ENCODE data around the gene MCM10. TPM values are rescaled to one million over a fixed set of nuclear protein-coding genes. Genes with fewer than 3 reads are reported as not detected.

MCM10 gene
- polyA plus RNA-seq, 1 donor from 2014 or later = 0.63 TPM

DNA sequence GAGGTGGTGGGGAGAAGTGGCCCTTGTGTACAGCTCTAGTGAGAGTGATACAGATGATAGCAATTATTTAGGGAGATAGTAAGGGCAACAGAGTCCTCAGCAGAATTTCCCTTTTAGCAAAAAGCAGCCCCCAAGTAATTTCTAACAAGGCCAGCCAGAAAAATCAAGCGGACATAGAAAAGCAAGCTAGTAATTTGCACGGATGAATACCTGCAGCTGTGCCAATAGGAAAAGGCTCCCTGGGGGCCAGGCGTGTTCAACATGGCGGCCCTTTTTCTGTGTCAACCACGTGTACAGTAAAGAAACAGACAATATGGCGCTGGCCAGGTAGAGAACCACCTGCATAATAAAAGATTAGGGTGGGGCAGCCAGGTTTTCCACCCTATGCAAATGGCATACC, 7.4 kb downstream of the MCM10 start:
- H3K27ac ChIP-seq (ENCODE audit: low read length) = no peak overlapping the region
- no peak overlapping the region for H2AFZ ChIP-seq (ENCODE audit: low read depth, low read length)
- no peaks in the 10 kb centered on the region for H3K36me3 ChIP-seq (ENCODE audit: insufficient read depth, low read length)
- no peaks in the 10 kb centered on the region for H4K20me1 ChIP-seq (ENCODE audit: insufficient read depth)
- no peak overlapping the region for H3K9ac ChIP-seq (ENCODE audit: low read length)
- H3K4me3 ChIP-seq (ENCODE audit: low read length) = no peak overlapping the region
- no peaks in the 10 kb centered on the region for H3K79me2 ChIP-seq (replicated peaks; ENCODE audit: insufficient read depth, low read length)
- H3K9me2 ChIP-seq (ENCODE audit: insufficient read depth, low read length) = no peaks in the 10 kb centered on the region
- no peaks in the 10 kb centered on the region for H3F3A ChIP-seq (ENCODE audit: insufficient read depth, low read length, poor library complexity, severe bottlenecking)
- no peak overlapping the region for H3K4me2 ChIP-seq (ENCODE audit: low read length)
- H3K27me3 ChIP-seq (ENCODE audit: insufficient read depth, low read depth, low read length) = no peaks in the 10 kb centered on the region
- TF ChIP-seq RAD21 (conservative IDR thresholded peaks at IDR 0.05) (no peak), EZH2 (IDR thresholded peaks at IDR 0.05; ENCODE audit: borderline replicate concordance, insufficient read depth, low read length, poor library complexity, severe bottlenecking) (no peak), EP300 (conservative IDR thresholded peaks at IDR 0.05; ENCODE audit: poor library complexity, severe bottlenecking) (no peak), MXI1 (conservative IDR thresholded peaks at IDR 0.05; ENCODE audit: poor library complexity, severe bottlenecking) (no peak), POLR2AphosphoS5 (IDR thresholded peaks at IDR 0.05) (no peak), TAF1 (IDR thresholded peaks at IDR 0.05; ENCODE audit: low read depth) (no peak), SMC3 (conservative IDR thresholded peaks at IDR 0.05; ENCODE audit: poor library complexity) (no peak)
- TF ChIP-seq, protein P1, sequence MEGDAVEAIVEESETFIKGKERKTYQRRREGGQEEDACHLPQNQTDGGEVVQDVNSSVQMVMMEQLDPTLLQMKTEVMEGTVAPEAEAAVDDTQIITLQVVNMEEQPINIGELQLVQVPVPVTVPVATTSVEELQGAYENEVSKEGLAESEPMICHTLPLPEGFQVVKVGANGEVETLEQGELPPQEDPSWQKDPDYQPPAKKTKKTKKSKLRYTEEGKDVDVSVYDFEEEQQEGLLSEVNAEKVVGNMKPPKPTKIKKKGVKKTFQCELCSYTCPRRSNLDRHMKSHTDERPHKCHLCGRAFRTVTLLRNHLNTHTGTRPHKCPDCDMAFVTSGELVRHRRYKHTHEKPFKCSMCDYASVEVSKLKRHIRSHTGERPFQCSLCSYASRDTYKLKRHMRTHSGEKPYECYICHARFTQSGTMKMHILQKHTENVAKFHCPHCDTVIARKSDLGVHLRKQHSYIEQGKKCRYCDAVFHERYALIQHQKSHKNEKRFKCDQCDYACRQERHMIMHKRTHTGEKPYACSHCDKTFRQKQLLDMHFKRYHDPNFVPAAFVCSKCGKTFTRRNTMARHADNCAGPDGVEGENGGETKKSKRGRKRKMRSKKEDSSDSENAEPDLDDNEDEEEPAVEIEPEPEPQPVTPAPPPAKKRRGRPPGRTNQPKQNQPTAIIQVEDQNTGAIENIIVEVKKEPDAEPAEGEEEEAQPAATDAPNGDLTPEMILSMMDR (IDR thresholded peaks at IDR 0.05; ENCODE audit: poor library complexity, severe bottlenecking) = no peak
- TF ChIP-seq, protein P2, sequence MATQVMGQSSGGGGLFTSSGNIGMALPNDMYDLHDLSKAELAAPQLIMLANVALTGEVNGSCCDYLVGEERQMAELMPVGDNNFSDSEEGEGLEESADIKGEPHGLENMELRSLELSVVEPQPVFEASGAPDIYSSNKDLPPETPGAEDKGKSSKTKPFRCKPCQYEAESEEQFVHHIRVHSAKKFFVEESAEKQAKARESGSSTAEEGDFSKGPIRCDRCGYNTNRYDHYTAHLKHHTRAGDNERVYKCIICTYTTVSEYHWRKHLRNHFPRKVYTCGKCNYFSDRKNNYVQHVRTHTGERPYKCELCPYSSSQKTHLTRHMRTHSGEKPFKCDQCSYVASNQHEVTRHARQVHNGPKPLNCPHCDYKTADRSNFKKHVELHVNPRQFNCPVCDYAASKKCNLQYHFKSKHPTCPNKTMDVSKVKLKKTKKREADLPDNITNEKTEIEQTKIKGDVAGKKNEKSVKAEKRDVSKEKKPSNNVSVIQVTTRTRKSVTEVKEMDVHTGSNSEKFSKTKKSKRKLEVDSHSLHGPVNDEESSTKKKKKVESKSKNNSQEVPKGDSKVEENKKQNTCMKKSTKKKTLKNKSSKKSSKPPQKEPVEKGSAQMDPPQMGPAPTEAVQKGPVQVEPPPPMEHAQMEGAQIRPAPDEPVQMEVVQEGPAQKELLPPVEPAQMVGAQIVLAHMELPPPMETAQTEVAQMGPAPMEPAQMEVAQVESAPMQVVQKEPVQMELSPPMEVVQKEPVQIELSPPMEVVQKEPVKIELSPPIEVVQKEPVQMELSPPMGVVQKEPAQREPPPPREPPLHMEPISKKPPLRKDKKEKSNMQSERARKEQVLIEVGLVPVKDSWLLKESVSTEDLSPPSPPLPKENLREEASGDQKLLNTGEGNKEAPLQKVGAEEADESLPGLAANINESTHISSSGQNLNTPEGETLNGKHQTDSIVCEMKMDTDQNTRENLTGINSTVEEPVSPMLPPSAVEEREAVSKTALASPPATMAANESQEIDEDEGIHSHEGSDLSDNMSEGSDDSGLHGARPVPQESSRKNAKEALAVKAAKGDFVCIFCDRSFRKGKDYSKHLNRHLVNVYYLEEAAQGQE (IDR thresholded peaks at IDR 0.05; ENCODE audit: borderline replicate concordance) = no peak
- no peaks in the 10 kb centered on the region for H3K9me3 ChIP-seq (ENCODE audit: low read length)

DNA sequence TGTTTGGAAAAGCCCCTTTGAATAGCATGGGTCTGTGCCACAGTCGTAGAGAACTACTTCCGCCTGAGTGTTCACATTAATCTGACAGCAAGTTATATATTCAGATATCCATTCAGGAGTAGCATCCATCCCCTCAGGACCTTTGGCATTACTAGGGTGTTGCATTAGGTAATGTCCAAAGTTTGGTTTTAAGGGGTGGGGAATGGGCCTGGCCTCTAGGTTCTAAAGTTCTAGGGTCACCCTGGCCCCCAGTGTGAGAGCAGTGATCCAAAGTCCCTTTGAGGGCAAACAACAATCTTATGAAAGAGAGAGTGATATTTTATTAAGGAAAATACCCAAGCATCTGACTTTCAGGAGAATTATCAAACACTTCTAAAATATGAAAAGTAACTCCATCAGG, 12.3 kb downstream of the MCM10 start:
- Histone ChIP-seq H3K79me2 (replicated peaks; ENCODE audit: insufficient read depth, low read length) (no peaks in the 10 kb centered on the region), H3K27me3 (ENCODE audit: insufficient read depth, low read depth, low read length) (no peaks in the 10 kb centered on the region), H3K9me3 (ENCODE audit: low read length) (no peaks in the 10 kb centered on the region), H3F3A (ENCODE audit: insufficient read depth, low read length, poor library complexity, severe bottlenecking) (no peaks in the 10 kb centered on the region), H3K9me2 (ENCODE audit: insufficient read depth, low read length) (no peaks in the 10 kb centered on the region), H2AFZ (ENCODE audit: low read depth, low read length) (no peak overlapping the region), H4K20me1 (ENCODE audit: insufficient read depth) (no peaks in the 10 kb centered on the region), H3K9ac (ENCODE audit: low read length) (no peak overlapping the region), H3K4me2 (ENCODE audit: low read length) (no peak overlapping the region), H3K27ac (ENCODE audit: low read length) (no peak overlapping the region), H3K36me3 (ENCODE audit: insufficient read depth, low read length) (no peaks in the 10 kb centered on the region), H3K4me3 (ENCODE audit: low read length) (no peak overlapping the region)
- TF ChIP-seq POLR2AphosphoS5 (IDR thresholded peaks at IDR 0.05) (no peak), MXI1 (conservative IDR thresholded peaks at IDR 0.05; ENCODE audit: poor library complexity, severe bottlenecking) (no peak), EP300 (conservative IDR thresholded peaks at IDR 0.05; ENCODE audit: poor library complexity, severe bottlenecking) (no peak), TAF1 (IDR thresholded peaks at IDR 0.05; ENCODE audit: low read depth) (no peak), EZH2 (IDR thresholded peaks at IDR 0.05; ENCODE audit: borderline replicate concordance, insufficient read depth, low read length, poor library complexity, severe bottlenecking) (no peak), RAD21 (conservative IDR thresholded peaks at IDR 0.05) (no peak)
- TF ChIP-seq, protein P1 (IDR thresholded peaks at IDR 0.05; ENCODE audit: poor library complexity, severe bottlenecking) = no peak

Data from neural cell (in vitro differentiated cells).